NCI-H2227 (cell line): ENCODE results near the gene NSMCE4A.
"Not testable (repeated sequence)": the region's sequence is repeated elsewhere in the genome, so short reads cannot be mapped to it uniquely, and the experiment has no call there.

ENCODE experiments used
- DNase-seq: peaks from one replicate; lab custom pipeline; 2025; ENCODE audit not compliant: unreplicated experiment; lab: John Stamatoyannopoulos, UW

NSMCE4A gene

DNA sequence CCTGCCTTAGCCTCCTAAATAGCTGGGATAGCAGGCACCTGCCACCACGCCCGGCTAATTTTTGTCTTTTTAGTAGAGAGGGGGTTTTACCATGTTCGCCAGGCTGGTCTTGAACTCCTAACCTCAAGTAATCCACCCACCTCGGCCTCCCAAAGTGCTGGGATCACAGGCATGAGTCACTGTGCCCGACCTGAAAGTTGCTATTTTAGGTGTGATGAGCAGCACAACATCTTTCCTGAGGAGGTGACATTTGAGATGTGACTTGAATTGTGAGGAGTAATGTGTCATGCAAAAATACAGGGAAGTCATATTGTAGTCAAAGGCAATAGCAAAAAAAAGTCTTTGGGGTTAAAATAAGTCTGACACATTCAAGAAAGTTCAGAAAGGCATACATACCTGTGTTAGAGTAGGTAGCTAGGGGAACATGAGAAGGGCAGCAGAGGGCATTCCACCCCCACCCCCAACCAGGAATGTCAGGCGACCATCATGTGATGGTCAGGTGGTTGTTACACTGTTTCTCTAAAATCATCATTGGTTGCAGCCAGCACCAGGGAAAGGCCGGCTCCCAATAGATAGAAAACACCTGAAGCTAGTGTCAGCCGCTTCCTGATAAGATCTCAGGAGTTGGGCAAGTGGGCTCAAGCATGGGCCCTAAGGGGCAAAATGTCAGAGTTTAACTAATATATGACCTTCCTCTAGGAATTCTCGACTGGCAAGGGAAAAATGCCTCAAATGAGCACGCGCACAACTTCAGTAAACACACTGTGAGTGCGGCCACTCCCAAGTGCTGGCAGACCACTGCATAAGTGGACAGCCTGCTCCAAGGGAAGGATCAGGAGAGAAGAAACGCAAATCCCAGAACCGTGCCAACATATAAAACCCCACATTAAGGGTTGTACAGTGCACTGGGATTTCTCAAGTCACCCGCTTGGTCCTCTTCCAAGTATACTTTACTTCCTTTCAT is 13.6 kb upstream of the NSMCE4A start, which contains the start of gene TACC2:
TSS of gene TACC2 (plus strand) at position 803 of the 964 bp plus-strand sequence. CDS start 32,819 bp downstream, outside the sequence.
- no peak for DNase-seq

DNA sequence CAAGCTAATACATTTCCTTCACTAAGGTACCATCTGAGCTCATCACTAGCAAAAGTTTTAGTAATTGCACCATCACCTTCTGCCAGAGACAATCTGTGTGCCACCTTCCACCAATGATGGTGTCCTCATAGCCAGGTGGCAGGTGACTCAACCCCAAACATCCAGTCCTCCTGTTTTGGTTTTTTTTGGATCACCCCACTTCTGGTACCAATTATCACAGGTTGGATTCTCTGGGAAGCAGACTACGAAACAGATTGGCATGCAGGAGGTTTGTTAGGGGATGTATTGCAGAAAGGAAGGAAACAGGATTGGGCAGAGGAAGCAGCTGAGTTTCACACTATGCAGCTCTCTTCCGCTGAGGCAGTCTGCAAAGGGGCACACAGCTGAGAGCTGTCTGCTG is 9.4 kb upstream of the NSMCE4A start:
- no peak for DNase-seq

DNA sequence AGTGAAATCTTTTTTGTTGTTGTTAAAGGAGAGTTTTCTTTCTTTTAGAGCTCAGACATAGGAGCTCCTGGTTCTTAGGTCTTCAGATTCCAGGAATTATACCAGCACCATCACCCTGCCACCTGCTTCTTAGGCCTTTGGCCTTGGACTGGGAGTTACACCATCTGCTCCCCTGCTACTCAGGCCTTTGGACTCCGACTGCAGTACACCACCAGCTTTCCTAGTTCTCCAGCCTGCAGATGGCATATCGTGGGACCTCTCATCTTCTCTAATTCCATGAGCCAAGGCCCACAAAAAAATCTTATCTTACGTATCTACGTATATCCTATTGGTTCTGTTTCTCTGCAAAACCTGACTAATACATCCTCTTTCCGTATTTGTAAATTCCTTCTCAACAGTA is 8.8 kb upstream of the NSMCE4A start:
- no peak for DNase-seq

DNA sequence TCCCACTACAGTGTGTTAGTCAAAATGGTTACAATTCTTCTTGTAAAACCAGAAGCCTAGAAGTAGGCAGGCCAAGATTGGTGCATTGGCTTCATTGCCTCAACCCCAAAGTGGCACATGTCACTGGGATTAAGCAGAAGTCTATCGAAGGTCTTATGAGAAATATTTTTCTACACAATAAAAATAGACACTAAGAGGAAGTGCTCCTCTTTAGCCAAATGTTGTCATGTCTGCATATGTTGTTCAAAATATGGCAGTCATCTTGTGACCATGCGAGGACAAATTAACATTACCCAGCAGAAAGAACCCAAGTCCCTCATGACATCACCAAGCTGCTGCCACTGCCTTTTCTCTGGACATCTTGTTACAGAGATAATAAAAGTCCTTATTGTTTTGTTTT is 6.3 kb upstream of the NSMCE4A start:
- DNase-seq = no peak

DNA sequence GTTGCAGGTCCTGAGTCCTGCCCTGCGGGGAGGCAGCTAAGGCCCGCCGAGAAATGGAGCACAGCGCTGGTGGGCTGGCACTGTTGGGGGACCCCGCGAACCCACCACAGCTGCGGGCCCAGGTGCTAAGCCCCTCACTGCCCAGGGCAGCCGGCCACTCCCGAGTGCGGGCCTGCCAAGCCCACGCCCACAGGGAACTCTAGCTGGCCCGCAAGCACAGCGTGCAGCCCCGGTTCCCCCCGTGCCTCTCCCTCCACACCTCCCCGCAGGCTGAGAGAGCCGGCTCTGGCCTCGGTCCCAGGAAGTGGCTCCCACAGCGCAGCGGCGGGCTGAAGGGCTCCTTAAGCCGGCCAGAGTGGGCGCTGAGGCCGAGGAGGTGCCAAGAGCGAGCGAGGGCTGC is 3.5 kb upstream of the NSMCE4A start:
- DNase-seq = no peak

DNA sequence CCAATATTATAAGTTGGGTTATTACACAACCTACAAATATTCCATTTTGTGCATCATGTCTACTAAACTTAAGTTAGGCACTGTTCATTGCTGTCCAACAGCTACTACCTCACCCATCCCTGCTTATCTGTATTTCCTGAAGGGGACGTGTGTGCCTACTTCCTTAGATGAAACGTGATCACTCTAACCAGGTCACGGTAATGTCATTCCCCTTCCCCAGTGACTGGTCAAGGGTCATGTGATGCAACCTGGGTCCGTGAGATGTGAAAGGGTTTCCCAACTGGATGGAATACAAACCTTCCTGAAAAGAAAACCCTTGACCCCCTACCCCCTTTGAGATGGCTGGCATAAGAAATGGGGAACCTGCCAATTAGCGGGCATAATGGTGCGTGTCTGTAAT is 1.6 kb upstream of the NSMCE4A start:
- no peak for DNase-seq

DNA sequence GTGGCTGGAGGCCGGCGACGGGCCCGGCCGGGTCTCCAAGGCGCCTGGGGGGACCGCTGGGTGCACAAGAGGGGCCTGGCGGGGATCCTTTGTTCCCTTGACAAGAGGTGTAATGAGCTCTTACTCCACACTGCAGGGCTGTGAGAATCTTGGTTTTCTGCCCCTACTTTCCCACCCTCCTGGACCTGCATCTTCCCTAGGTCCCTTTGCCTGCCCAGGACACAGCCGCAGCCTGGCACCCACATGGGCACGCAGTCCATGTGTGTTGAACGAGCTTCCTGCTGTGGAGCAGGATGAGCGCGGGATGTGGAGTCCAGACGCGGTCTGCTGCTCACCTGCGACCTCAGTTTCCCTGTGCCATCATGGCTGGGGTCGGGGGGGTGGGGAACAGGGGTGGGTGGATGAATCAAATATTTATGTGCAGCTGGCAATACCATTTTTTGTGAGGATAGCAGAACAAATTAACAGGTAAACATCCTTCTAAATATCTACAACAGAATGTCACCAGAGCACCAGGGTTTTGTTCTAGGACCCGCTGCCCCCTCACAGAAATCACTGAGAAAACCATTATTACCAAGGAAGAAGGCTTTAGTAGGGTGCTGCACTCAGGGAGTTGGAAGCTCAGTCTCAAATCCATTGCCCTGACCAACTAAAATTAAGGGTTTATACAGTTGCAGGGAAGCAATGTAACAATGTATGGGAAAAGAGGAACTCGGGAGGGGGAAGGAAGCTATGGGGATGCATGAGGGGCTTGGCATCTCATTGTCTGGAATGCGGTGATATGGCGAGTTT is 474 bp upstream of the NSMCE4A start:
- no peak for DNase-seq

DNA sequence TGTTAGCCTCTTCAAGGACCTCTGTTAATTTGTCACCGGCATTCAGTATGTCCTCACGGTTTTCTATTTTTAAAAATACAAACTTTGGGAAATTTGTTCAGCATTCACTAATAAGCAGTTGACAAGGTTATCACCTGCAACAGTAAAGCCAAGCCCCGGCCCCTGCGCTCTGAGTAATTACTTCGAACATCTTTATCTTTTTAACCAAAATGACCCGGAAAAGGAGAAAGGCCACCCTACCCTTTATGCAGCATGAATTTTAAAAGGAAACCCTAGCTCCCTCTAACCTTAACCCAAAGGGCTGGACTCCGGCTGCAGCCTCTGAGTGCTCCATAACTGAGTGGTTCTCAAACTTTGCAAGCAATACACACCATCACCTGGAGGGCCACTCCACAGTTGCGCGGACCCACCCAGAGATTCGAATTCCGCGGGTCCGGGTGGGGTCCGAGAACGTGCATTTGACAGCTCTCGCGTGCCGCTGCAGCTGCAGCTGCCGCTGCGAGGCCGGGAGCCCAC is 940 bp downstream of the NSMCE4A start:
- DNase-seq = no peak

DNA sequence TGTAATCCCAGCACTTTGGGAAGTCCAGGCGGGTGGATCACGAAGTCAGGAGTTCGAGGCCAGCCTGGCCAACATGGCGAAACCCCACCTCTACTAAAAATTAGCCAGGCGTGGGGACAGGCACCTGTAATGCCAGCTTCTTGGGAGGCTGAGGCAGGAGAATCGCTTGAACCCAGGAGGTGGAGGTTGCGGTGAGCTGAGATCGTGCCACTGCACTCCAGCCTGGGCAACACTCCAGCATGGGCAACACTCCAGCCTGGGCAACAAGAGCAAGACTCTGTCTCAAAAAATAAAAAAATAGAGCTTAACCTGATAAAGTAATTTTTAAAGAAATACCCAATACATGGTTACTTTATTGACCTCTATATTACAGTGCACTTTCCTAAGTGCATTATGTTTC is 5.9 kb downstream of the NSMCE4A start:
- DNase-seq = not testable (repeated sequence)

DNA sequence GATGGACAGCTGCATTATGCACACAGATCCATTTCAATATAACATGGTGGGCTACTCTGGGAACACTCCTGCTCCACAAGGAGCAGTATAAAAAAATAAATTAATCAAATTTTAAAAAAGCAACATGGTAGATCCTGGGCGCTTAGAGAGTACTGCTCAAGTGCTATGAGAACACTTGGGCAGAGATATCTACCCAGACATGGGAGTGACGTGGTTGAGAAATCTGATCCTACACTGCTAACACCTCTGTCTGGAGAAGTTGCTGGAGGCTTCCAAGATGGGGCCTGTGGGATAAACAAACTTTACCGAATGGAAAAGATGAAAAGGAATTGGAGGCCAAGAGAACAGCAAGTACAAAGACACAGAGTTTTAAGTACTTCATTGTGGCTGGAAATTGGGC is 9.0 kb downstream of the NSMCE4A start:
- no peak for DNase-seq

DNA sequence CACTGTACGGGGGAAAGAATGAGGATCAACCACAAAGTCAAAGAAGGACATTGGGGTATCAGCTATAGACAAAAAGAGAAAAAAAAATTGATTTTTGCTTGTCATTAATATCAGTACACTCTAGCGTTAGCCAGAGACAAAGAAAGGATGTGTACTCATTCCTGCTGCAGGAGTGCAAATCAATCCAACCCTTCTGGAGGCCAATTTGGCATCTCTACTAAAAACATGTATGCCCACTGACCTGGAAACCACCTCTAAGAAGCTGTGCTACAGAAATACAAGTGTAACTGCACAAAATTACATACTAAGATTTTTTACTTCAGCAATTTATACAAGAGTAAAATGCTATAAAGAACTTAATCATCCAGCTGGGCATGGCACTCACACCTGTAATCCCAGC is 13.6 kb downstream of the NSMCE4A start:
- DNase-seq = peak; percentile 8

DNA sequence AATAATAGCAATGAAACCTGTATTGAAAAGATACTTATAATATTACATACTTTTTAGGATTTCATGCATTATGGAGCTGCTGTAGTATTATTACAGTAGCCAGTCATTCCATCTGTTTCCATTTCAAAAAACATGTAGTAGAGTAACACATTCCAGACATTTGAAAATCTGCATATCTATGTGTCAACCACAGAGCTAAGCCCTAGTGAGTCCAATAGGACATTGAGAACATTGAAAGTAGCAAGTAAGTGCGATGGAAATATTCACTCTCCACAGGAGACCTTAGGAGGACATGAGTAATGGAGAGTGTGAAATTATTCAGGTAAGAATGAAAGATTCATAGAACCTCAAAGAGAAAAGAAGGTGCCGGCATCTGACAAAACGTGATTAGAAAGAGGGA is 15.3 kb downstream of the NSMCE4A start:
- no peak for DNase-seq

DNA sequence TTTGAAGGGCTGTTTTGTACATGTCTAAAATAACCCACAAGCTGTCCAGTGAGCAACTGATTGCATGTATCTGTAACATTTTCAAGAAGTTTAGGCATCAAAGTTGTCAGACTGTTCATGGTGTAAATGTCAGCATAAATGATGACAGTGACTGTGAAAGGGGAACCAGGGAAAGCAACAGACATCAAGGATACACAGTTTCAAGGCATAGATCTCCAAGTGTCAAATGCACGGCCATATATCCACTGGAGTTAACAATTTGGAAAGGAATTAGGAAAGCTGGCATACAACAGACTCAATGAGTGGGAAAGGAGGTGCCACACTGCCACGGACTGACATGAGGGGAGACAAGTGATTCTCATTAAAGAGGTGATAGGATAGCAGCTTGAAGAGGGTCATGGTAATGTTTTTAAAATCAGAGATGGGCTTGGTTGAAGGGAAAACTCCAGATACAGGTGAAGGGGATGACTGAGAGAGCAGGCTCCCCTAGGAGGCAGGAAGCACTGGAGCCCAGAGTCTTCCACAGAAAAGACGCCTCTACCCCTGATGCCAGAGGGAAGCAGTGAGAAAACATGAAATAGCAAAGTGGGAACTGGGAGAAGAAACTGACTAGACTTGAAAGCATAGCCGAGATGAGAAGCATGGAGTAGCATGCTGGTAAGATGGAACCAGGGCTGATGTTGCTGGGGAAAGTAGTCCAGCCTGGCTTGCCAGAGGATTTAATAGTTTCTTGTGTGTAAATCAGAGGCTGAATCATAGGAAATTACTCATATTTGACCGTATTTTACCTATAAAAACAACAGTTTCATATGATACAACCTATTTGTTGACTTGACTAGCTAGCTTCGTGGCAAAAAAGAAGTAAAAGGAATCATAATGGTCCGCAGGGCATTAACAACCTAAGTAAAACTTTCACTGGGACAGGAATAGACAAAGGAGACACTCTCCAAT is 18.6 kb downstream of the NSMCE4A start:
- no peak for DNase-seq

DNA sequence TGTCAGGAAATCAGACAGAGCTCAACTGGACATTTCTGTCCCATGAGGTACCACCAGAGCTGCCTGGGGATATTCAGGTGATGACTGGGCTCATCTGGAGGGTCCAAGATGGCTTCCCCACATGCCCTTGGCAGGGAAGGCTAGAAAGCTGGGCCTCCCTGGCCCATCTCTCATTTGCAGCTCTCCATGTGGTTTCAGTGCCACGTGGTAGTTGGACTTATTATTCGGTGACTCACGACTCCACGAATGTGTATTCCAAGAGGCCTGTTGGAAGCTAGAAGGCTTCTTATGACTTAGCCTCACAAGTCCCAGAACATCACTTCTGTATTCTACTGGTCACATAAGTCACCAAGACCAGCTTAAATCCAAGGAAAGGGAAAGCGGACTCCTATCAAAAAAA is 22.8 kb downstream of the NSMCE4A start:
- no peak for DNase-seq

DNA sequence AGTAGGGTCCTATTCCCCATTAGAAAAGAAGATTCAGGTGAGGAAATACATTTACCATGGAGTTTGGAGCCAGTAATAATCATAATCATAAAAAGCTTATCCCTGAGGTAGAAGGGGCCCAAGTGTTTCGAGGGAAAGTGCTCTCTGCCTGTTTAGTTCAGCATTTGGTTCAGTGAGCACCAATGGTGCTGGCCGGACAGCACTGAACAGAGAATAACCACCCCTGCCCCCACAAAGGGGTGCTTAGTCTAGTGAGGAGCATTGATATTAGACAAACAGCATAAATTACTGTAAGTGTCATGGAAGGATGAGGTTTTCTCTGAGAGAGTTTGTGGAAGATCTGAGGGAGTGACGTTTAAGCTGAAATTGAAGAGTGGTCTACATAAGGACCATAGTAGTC is 25.6 kb downstream of the NSMCE4A start:
- DNase-seq = no peak

DNA sequence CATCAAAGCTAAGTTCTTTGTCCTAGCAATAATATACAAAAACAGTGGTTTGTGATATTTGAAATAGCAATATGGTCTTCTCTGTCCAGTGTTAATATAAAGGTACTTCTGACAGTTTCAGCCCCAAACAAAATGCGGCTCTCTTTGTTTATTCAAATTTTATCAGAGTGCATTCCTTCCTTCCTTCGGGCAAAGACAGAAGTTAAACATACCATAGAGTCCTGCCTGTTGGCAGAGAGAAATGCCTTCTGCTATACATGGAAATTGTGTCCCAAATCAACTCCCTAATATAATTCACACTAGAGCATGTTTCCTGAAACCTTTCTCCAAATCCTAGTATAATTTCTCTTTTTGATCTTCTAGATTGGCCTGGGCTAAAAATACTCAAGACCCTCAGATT is 26.0 kb downstream of the NSMCE4A start:
- DNase-seq = no peak

DNA sequence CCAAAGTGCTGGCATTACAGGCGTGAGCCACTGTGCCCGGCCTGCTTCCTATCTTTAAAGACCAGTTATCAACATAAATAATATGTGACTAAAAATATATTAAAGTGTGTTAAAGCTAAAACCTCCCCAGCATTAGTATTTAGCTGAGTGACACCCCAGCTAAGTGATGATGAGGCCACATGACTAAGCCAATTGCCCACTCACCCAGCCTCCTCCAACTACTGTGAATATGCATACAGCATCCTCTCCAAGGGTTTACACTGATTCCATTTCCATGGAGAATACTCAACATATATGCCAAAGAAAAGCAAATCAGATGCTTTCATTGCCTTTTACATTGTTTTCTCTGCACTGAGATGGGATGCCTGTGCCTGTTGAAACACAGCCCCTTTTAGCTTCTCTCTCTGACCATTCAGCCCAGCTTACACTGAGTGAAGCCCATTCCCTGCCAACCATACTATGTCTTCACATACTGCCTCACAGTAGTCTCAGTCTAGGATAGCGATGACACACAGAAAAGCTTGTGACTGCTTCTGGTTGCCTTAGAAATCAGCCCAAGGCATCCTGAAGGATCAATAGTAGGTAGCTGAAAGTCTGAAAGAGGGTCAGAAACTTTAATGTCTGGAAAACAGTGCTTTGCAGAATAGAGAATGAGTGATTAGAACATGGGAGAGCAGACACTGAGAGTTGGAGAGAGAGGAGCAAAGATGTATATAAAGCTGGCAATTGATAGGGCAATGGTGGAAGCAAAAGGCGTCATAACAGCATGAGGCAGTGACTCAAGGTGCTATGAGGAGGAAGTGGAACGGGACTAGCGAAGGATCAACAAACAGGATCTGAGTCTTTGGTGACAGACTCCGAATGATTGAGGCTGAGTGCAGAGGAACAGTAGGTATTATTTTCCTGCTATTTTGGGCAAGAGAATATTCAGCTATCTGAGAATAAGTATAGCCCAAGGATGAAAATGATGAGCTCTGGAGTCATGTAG is 27.4 kb downstream of the NSMCE4A start:
- DNase-seq = no peak

DNA sequence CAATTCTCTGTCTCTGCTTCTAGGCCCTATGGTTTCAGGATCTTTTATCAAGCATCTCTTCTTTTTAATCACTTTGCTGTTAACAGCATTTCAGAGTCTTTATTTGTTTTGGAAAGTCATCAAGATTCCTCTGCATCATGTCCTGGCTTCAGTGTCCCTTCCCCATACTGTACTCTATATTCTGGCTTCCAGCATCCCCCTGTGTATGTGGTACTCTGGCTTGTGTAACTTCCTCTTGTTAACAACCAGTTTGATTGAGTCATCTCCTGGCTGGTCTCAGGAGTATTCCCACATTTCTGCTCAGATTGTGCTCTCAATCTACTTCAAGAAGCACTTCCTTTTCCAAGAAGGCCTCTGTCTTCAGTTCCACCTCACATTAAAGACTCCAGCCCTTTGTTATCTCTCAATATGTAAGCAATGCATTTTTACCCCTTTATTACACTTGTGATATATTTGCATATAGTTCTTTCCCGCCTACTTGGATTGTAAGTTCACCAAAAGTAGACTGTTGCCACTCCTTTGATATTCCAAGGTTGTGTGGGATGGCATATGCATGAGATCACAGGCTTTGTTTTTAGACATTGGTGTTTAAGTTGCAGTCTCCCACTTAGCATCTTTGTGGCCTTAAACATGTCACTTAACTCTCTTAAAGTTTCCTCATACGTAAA is 32.1 kb downstream of the NSMCE4A start:
- DNase-seq = no peak

DNA sequence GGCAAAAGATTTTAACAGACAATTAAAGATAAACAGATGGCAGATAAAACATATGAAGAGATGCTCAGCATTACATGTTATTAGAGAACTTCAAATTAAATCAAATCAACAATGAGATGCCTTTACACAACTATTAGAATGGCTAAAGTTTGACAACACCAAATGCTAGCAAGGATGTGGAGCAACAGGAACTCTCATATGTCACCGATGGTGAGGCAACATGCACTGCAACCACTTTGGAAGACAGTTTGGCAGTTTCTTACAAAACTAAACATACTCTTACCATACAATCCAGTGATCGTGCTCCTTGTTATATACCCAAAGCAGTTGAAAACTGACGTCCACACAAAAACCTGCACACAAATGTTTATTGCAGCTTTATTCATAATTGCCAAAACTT is 33.5 kb downstream of the NSMCE4A start:
- no peak for DNase-seq
